Activated CD8-positive, alpha-beta memory T cell treated with anti-CD3 and anti-CD28 coated beads, Interleukin-2, amount 10 ng/mL, durations not matched to agents 7 days and 5 days (primary cell): Measurements from ENCODE around the gene NPFF. TPM values are rescaled to one million over a fixed set of nuclear protein-coding genes. Genes with fewer than 3 reads are reported as not detected.
"Not testable (repeated sequence)": the region's sequence is repeated elsewhere in the genome, so short reads cannot be mapped to it uniquely, and the experiment has no call there.

Experiments used
- ATAC-seq: fragments of 150-1000 bp; cut with Tn5 transposase; one replicate; pipeline ENCODE4 v1.10.0; 2021; ENCODE audit warnings: moderate library complexity
- CTCF ChIA-PET: fragments of 350-600 bp; sonication (Branson Sonifier 250); formaldehyde crosslinking; loops from one replicate; lab custom pipeline; 2021; ENCODE audit warnings: antibody characterized with exemption; lab: Charles Lee
- DNase-seq: peaks from one replicate; pipeline ENCODE4 v3.0.0-alpha.2; 2020
- H3K27ac Mint-ChIP-seq: one replicate; pipeline ENCODE4 v1.8.0; 2021; ENCODE audit warnings: mild to moderate bottlenecking, mixed read lengths
- H3K27me3 Mint-ChIP-seq: one replicate; pipeline ENCODE4 v1.8.0; 2021; ENCODE audit warnings: mixed read lengths
- H3K36me3 Mint-ChIP-seq: one replicate; pipeline ENCODE4 v1.8.0; 2021; ENCODE audit warnings: mild to moderate bottlenecking, mixed read lengths
- H3K4me1 Mint-ChIP-seq: one replicate; pipeline ENCODE4 v1.8.0; 2021; ENCODE audit warnings: mixed read lengths
- H3K4me3 Mint-ChIP-seq: one replicate; pipeline ENCODE4 v1.8.0; 2021; ENCODE audit warnings: mild to moderate bottlenecking, moderate library complexity, mixed read lengths
- H3K9me3 Mint-ChIP-seq: one replicate; pipeline ENCODE4 v1.8.0; 2022; ENCODE audit warnings: low read depth, mixed read lengths
- total RNA-seq, 2 experiments: library from RNA; stranded (reverse); gene quantifications; one replicate each; pipeline ENCODE4 v1.2.3, GENCODE V29; 2021

The NPFF gene, protein sequence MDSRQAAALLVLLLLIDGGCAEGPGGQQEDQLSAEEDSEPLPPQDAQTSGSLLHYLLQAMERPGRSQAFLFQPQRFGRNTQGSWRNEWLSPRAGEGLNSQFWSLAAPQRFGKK
- total RNA-seq: not detected

DNA sequence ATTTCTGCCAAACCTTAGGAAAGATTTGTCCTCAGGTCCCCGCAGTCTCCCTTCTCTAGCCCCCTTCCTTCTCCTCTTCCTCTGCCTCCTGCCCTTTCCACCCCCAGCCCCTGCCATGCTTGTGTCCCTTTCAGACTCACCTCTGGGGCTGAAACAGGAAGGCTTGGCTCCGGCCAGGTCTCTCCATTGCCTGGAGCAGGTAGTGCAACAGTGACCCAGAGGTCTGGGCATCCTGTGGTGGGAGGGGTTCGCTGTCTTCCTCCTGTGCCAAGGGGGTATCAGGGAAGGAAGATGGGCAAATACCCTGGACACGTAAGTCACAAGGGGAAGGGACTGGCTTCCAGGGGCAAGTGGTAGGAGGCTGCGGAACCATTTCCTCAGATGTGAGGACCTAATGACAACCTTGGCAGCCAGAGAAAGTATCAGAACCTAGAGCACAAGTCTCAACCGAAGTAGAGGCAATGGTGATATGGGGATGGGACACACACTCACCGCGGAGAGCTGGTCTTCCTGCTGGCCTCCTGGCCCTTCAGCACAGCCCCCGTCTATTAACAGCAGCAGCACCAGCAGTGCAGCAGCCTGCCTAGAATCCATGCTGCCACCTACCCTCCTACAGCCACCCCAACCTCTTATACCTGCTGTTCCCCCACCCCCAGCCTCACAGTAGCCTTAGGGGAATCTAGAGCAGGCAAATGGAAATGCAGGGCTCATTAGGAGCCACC is at the start of gene NPFF:
NPFF (minus strand) TSS at position 604 of the 722 bp plus-strand sequence; CDS start at position 594, 10 bp downstream.
- H3K9me3 Mint-ChIP-seq: no peaks in the 10 kb centered on the region
- peak within 1 kb of the TSS; percentile 52 for H3K27ac Mint-ChIP-seq
- peaks cover 3% of the 10 kb centered on the region for H3K36me3 Mint-ChIP-seq
- peaks cover 19% of the 10 kb centered on the region for H3K4me1 Mint-ChIP-seq
- DNase-seq (no peak), ATAC-seq (no peak)
- no peak within 1 kb of the TSS for H3K4me3 Mint-ChIP-seq
- CTCF ChIA-PET: interaction anchor here (0.6 to 4.3 kb wide), 6 partner anchors 11 to 365 kb away, joined by 4 to 34 read pairs (median 20); partner anchors contain the start of gene AAAS
- H3K27me3 Mint-ChIP-seq: no peaks in the 10 kb centered on the region

DNA sequence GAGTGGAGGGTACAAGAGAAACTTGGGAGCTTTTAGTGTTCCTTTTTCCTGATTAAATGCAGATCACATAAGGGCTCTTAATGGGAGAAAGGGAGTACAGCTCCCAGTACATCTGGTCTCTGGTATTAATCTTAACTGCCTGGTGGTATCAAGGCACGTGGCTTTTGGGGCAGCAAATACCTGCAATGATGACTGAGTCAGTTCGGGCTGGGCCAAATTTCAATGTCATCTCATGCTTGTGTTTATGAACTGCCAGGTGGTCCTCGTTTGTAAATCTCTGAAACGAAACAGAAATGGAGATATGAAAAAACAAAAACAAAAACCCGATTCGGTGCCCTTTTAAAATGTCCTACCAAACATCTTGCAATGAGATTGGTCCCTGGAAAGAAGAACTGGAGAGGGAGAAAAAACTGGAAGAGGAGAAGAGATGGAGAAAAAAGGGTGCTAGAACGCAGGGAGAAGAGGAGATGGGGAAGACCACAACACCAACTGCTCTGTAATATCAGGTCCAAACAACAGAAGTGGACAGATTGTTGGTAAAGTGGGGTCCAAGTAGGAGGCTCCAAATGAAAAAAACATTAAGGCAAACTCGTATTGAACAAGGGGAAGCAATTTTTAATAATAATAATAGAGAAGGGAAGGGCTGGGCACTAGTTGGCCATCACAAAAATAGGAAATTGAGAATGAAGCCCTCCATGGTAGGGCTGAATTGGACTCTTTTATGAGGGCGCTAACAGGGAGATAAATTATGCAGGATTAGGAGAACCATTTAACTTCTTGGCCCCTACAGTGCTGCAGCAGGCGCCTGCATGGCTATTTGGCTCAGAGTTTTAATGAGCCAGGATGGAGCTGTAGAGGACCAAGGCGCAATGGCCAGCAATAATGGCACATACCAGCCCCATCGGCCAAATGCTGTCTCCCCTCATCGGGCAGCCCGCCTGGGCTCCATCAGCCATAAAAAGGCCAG is 45.4 kb upstream of the NPFF start:
- H3K27me3 Mint-ChIP-seq: no peaks in the 10 kb centered on the region
- no peak overlapping the region for H3K27ac Mint-ChIP-seq
- CTCF ChIA-PET: interaction anchor here (1.8 kb wide), 1 partner anchor 9 kb away, joined by 8 read pairs; no protein-coding TSS in a partner anchor
- no peak for ATAC-seq
- H3K9me3 Mint-ChIP-seq: no peaks in the 10 kb centered on the region
- no peak overlapping the region for H3K4me3 Mint-ChIP-seq
- H3K4me1 Mint-ChIP-seq: peaks cover 5% of the 10 kb centered on the region
- H3K36me3 Mint-ChIP-seq: peaks cover 18% of the 10 kb centered on the region
- DNase-seq: no peak

DNA sequence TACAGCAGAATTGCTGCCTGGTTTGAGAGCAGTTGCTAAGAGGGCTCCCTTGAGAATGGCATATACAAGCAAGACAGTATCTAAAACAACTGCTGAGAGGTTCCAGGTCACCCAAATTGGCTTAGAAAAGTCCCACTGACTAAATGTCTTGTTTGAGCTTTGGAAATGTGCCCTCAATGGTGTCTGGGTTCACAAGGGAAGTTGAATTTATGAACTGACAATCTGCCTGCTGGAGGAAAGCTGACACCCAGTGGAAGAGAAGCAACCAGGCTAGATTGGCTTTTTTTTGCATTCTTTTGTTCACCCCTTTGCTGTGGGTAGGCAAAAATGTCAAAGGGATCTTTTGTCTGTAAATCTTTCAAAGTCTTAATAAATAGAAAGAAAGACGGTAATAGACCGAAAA is 44.6 kb upstream of the NPFF start:
- CTCF ChIA-PET: interaction anchor here (1.6 to 1.8 kb wide), 2 partner anchors 9 to 10 kb away, joined by 6 to 8 read pairs; no protein-coding TSS in a partner anchor
- H3K36me3 Mint-ChIP-seq: peaks cover 15% of the 10 kb centered on the region
- peaks cover 2% of the 10 kb centered on the region for H3K4me1 Mint-ChIP-seq
- H3K9me3 Mint-ChIP-seq: no peaks in the 10 kb centered on the region
- DNase-seq (no peak), ATAC-seq (no peak)
- H3K4me3 Mint-ChIP-seq: no peak overlapping the region
- H3K27me3 Mint-ChIP-seq: no peaks in the 10 kb centered on the region
- H3K27ac Mint-ChIP-seq: no peak overlapping the region

DNA sequence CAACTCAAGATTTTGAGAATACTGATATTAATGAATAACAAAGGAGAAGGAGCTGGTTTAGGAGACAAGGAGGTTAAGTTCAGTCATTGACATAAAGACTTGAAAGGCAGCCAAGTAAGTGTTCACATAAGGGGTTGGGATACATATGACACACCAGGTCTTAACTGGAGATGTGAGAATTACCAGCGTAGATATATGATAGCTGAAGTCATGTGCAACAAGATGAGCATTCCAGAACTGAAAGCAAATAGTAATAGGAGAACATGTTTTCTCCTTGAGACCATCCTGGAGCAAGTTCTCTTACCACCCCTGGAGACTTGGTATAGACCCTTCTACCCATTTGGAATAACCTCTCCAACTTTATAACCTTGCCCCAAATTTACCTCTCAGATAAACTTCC is 43.3 kb upstream of the NPFF start:
- CTCF ChIA-PET: interaction anchor here (1.6 kb wide), 1 partner anchor 11 kb away, joined by 6 read pairs; no protein-coding TSS in a partner anchor
- H3K4me1 Mint-ChIP-seq: peaks cover 2% of the 10 kb centered on the region
- DNase-seq (no peak), ATAC-seq (no peak)
- no peak overlapping the region for H3K27ac Mint-ChIP-seq
- H3K9me3 Mint-ChIP-seq: no peaks in the 10 kb centered on the region
- peaks cover 15% of the 10 kb centered on the region for H3K36me3 Mint-ChIP-seq
- no peaks in the 10 kb centered on the region for H3K27me3 Mint-ChIP-seq
- no peak overlapping the region for H3K4me3 Mint-ChIP-seq

DNA sequence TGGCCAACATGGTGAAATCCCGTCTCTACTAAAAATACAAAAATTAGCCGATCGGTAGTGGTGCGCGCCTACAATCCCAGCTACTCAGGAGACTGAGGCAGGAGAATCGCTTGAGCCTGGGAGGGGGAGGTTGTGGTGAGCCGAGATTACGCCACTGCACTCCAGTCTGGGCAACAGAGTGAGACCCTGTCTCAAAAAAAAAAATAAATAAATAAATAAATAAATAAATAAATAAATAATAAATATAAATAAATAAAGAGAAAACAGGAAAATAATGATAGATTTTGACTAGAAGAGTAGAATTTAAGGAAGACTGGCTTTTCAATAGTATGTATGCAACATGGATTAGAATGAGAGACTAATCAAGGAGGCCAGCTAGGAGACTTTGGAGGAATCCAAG is 42.8 kb upstream of the NPFF start:
- H3K27ac Mint-ChIP-seq, H3K9me3 Mint-ChIP-seq, ATAC-seq, H3K4me3 Mint-ChIP-seq, H3K4me1 Mint-ChIP-seq, CTCF ChIA-PET, H3K27me3 Mint-ChIP-seq, DNase-seq: not testable (repeated sequence)
- H3K36me3 Mint-ChIP-seq: peaks cover 15% of the 10 kb centered on the region

DNA sequence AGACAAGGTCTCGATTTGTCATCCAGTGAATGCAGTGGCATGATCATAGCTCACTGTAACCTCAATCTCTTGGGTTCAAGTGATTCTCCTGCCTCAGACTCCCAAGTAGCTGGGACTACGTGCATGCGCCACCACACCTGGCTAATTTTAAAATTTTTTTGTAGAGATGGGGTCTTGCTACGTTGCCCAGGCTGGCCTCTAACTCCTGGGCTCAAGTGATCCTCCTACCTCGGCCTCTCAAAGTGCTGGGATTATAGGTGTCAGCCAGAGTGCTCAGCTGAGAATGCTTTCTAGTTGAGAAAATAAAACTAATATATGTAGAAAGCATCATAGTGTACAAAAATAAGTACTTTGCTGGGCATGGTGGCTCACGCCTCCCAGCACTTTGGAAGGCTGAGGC is 41.1 kb upstream of the NPFF start:
- CTCF ChIA-PET, H3K9me3 Mint-ChIP-seq, DNase-seq, H3K27me3 Mint-ChIP-seq, ATAC-seq, H3K27ac Mint-ChIP-seq, H3K4me3 Mint-ChIP-seq: not testable (repeated sequence)
- peaks cover 15% of the 10 kb centered on the region for H3K36me3 Mint-ChIP-seq
- peaks cover 13% of the 10 kb centered on the region for H3K4me1 Mint-ChIP-seq

DNA sequence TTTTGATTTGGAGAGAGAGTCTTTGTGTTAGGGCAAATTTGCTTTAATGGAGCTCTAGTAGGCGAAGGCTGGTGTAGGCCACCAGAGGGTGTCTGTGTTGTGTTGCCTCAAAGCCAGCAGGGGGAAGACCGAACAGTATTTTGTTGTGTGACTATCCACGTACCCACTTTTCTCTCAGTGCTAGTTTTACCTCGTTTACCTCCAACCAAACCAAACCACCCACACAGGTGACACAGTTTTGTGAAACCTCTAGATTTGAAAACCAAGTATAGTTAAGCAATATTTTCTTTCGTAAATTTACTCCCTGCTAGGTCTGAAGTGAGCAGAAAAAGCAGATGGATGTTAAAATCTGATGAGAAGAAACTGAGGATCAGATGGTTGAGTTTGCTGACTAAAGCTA is 36.3 kb upstream of the NPFF start:
- Mint-ChIP-seq H3K27ac (peak overlapping the region; percentile 63), H3K27me3 (no peaks in the 10 kb centered on the region), H3K36me3 (peaks cover 10% of the 10 kb centered on the region), H3K4me3 (no peak overlapping the region), H3K4me1 (peaks cover 11% of the 10 kb centered on the region), H3K9me3 (no peaks in the 10 kb centered on the region)
- CTCF ChIA-PET: interaction anchor here (0.6 to 4.5 kb wide), 29 partner anchors 8 to 496 kb away, joined by 3 to 77 read pairs (median 4); partner anchors contain the start of gene ATP5MC2
- DNase-seq (peak; percentile 70), ATAC-seq (peak; percentile 98)

DNA sequence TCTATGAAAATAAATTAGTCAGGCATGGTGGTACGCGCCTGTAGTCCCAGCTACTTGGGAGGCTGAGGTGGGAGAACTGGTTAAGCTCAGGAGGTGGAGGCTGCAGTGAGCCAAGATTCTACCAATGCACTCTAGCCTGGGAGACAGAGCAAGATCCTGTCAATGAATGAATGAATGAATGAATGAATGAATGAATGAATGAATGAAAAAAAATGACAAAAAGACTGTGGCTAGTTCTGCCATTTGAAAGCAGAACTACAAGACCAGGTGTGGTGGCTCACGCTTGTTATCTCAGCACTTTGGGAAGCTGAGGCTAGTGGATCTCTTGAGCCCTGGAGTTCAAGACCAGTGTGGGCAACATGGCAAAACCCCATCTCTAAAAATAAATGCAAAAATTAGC is 32.2 kb upstream of the NPFF start:
- CTCF ChIA-PET: interaction anchor here (1.5 to 3.4 kb wide), 2 partner anchors 137 to 204 kb away, joined by 4 to 17 read pairs; partner anchors contain the start of gene ATP5MC2
- peaks cover 20% of the 10 kb centered on the region for H3K36me3 Mint-ChIP-seq
- peaks cover 9% of the 10 kb centered on the region for H3K4me1 Mint-ChIP-seq
- H3K4me3 Mint-ChIP-seq: no peak overlapping the region
- DNase-seq (no peak), ATAC-seq (no peak)
- H3K9me3 Mint-ChIP-seq: no peaks in the 10 kb centered on the region
- H3K27ac Mint-ChIP-seq: no peak overlapping the region
- H3K27me3 Mint-ChIP-seq: no peaks in the 10 kb centered on the region

DNA sequence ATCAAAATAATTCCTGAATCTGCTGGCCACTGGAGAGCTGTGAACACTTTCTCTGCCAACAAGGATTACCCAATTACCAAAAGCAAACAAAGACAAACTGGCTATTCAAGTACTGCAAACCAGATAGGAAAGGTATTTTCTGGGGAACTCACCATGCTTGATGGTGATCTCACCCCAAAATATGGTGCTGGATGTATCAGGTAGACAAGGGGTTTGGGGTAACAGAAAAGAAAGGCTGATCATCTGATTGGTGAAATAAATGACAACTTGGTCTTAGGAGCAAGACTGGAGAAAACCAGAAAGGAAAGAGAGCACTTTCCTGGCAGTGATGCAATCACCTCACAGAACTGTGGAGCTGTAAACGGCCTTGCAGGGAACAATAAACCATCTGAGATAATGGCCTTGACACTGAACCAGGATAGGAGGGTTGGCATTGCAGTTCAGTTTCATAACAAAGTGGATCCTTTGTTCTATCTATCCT is 31.0 kb upstream of the NPFF start:
- peaks cover 23% of the 10 kb centered on the region for H3K36me3 Mint-ChIP-seq

DNA sequence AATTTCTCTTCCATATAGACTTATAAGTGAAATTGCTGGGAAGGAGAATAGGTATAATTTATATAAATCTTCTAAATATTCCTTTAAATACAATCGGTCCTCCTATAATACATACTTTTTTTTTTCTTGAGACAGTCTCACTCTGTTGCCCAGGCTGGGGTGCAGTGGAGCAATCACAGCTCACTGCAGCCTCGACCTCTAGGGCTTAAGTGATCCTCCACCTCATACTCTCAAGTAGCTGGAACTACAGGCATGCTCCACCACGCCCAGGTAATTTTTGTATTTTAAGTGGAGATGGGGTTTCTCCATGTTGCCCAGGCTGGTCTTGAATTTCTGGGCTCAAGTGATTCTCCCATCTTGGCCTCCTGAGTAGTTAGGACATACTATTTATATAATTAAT is 29.7 kb upstream of the NPFF start:
- H3K4me3 Mint-ChIP-seq: no peak overlapping the region
- peaks cover 25% of the 10 kb centered on the region for H3K36me3 Mint-ChIP-seq
- H3K27ac Mint-ChIP-seq: no peak overlapping the region
- no peaks in the 10 kb centered on the region for H3K27me3 Mint-ChIP-seq
- CTCF ChIA-PET: no interaction called here
- H3K9me3 Mint-ChIP-seq: no peaks in the 10 kb centered on the region
- H3K4me1 Mint-ChIP-seq: no peaks in the 10 kb centered on the region
- DNase-seq (no peak), ATAC-seq (no peak)

More for the DNA sequence above, 31.0 kb upstream of the NPFF start:
- no peaks in the 10 kb centered on the region for H3K4me1 Mint-ChIP-seq
- DNase-seq: no peak
- no peaks in the 10 kb centered on the region for H3K27me3 Mint-ChIP-seq
- ATAC-seq: no peak
- H3K4me3 Mint-ChIP-seq: no peak overlapping the region
- H3K9me3 Mint-ChIP-seq: no peaks in the 10 kb centered on the region
- H3K27ac Mint-ChIP-seq: no peak overlapping the region
- CTCF ChIA-PET: interaction anchor here (1.2 to 3.4 kb wide), 3 partner anchors 18 to 206 kb away, joined by 3 to 17 read pairs (median 4); partner anchors contain the start of gene ATP5MC2

DNA sequence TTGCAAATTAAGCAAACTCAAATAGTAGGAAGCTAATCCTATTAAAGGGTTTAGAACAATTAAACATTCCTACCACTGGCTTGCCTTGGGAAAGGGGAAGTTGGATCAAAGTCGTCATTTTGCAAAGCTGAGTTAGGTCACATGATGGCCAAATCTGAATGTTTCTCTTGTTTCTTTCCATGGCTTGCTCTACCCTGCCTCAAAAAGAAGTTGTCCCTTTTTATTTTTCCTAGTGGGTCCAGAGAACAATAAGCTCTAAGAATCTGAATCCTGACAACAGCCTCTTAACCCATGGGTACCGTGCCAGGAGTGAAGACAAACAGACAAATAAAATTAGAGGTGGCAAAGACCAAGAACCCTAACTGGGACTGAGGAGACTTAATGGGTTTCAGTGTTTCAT is 26.2 kb upstream of the NPFF start:
- Mint-ChIP-seq H3K27ac (no peak overlapping the region), H3K4me3 (no peak overlapping the region), H3K36me3 (peaks cover 28% of the 10 kb centered on the region), H3K4me1 (no peaks in the 10 kb centered on the region), H3K27me3 (no peaks in the 10 kb centered on the region), H3K9me3 (no peaks in the 10 kb centered on the region)
- DNase-seq (no peak), ATAC-seq (no peak)
- CTCF ChIA-PET: interaction anchor here (0.9 to 2.1 kb wide), 5 partner anchors 10 to 210 kb away, joined by 3 to 6 read pairs (median 4); partner anchors contain the start of gene ATP5MC2

DNA sequence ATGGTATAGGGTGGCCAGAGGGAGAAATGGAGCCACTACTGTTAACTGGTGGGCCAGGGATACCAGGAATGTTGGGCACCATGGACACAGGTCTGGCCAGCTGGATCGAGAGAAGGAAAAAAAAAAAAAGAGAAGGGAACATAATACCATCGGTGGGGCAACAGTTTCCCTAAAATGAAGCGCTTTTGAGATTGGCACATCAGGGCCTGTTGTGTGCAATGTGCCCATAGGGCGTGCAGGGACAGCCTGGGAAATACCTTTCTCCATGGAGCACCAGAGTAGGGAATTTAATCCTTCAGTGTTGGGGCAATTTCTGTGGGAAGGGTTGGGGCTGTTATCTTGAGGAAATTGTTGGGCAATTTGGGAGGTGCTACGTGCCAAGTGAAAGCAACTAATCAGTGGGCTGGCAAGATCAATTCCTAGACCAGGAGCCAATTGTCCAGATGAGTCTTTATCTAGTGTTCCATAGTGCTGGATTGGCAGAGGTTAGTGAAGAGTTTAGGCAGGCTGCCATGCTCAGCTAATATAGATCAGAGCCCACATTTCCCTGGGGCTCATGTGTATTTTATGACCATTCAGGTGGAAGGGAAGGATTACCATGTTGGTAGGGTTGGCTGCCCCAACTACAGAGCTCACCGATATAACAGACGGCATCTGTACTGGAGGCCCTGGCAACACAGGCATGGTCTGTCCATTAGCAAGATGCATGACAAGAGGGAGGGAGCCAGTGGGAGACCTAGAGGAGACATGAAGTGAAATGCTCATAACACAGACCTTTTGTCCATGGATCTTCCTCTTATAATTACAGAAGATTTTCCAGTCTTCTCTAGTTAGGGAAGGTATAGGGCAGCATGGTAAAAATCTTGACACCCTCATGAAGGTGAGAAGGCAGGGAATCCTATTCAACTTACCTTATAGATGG is 25.5 kb upstream of the NPFF start:
- Mint-ChIP-seq H3K4me3 (no peak overlapping the region), H3K9me3 (no peaks in the 10 kb centered on the region), H3K27ac (no peak overlapping the region), H3K27me3 (no peaks in the 10 kb centered on the region), H3K36me3 (peaks cover 28% of the 10 kb centered on the region), H3K4me1 (no peaks in the 10 kb centered on the region)
- ATAC-seq: no peak
- CTCF ChIA-PET: interaction anchor here (0.9 to 2.1 kb wide), 5 partner anchors 10 to 211 kb away, joined by 3 to 6 read pairs (median 4); partner anchors contain the start of gene ATP5MC2
- DNase-seq: no peak
